Left ventricle myocardium superior (tissue), 1 donor: ENCODE data around the gene INTS13. TPM values are rescaled to one million over a fixed set of nuclear protein-coding genes. Genes with fewer than 3 reads are reported as not detected.
"Not testable (repeated sequence)": the region's sequence is repeated elsewhere in the genome, so short reads cannot be mapped to it uniquely, and the experiment has no call there.

Experiments used
- ATAC-seq: fragments of 200-7000 bp; cut with Tn5 transposase; one replicate; pipeline ENCODE4 v1.9.1; 2020; ENCODE audit warnings: mild to moderate bottlenecking, moderate library complexity
- DNase-seq: peaks from one replicate; pipeline ENCODE4 v3.0.0-alpha.2; 2020
- intact Hi-C: fragments of 100-400 bp; cut with micrococcal nuclease; formaldehyde crosslinking; loops from one replicate; pipeline ENCODE4 v1.11.0; 2022
- total RNA-seq: library from RNA; stranded (reverse); fragmentation: NEBNext Ultra II Directional; extraction: Animal tissue kit (Norgen Biotek cat#: 25700); gene quantifications from one replicate; pipeline ENCODE4 v1.2.1, GENCODE V29; 2021
- donor health status: DM: no; HTN: yes; CAD: no; lungs with severe emphysema.

Gene INTS13
- total RNA-seq, 1 donor from 2014 or later: 23.9 TPM

GRCh38 chr12:26937443-26937862, 328 bp downstream of the INTS13 start:
- intact Hi-C loops: loop anchor here (10.0 kb wide), 1 partner anchor 77 kb away; the partner anchor contains the start of gene TM7SF3
- DNase-seq (no peak), ATAC-seq (no peak)

GRCh38 chr12:26936559-26937442, 980 bp downstream of the INTS13 start:
- intact Hi-C loops: loop anchor here (10.0 kb wide), 1 partner anchor 78 kb away; the partner anchor contains the start of gene TM7SF3
- ATAC-seq (no peak), DNase-seq (no peak)

- DNase-seq: no peak
- ATAC-seq: no peak
These were observed 2.0 kb downstream of the INTS13 start for GRCh38 chr12:26935636-26936378.

GRCh38 chr12:26929590-26929989, 8.2 kb downstream of the INTS13 start:
- intact Hi-C loops: no loop called here
- ATAC-seq (no peak), DNase-seq (no peak)

More at GRCh38 chr12:26935636-26936378, 2.0 kb downstream of the INTS13 start:
- intact Hi-C loops: loop anchor here (10.0 kb wide), 1 partner anchor 79 kb away; the partner anchor contains the start of gene TM7SF3

GRCh38 chr12:26928661-26929060, 9.1 kb downstream of the INTS13 start:
- ATAC-seq (no peak), DNase-seq (no peak)
- intact Hi-C loops: no loop called here

GRCh38 chr12:26921886-26922285, 15.9 kb downstream of the INTS13 start:
- ATAC-seq (no peak), DNase-seq (no peak)
- intact Hi-C loops: no loop called here

GRCh38 chr12:26919216-26919555, 18.6 kb downstream of the INTS13 start:
- DNase-seq (no peak), ATAC-seq (no peak)
- intact Hi-C loops: no loop called here

- DNase-seq: no peak
- ATAC-seq: no peak
- intact Hi-C loops: no loop called here
These were observed 19.2 kb downstream of the INTS13 start for GRCh38 chr12:26918321-26919215.

GRCh38 chr12:26906704-26907103, 31.1 kb downstream of the INTS13 start:
- DNase-seq (no peak), ATAC-seq (no peak)
- intact Hi-C loops: no loop called here

- ATAC-seq: no peak
- intact Hi-C loops: no loop called here
- DNase-seq: no peak
These were observed 31.8 kb downstream of the INTS13 start for GRCh38 chr12:26906024-26906423.

GRCh38 chr12:26903396-26903795, 34.4 kb downstream of the INTS13 start:
- DNase-seq, intact Hi-C loops, ATAC-seq: not testable (repeated sequence)

GRCh38 chr12:26896913-26897312, 40.9 kb downstream of the INTS13 start:
- intact Hi-C loops: no loop called here
- no peak for ATAC-seq
- DNase-seq: no peak

- no peak for DNase-seq
- intact Hi-C loops: no loop called here
- ATAC-seq: no peak
These were observed 42.1 kb downstream of the INTS13 start for GRCh38 chr12:26895672-26896071.

- intact Hi-C loops: no loop called here
- ATAC-seq (no peak), DNase-seq (no peak)
These were observed 46.1 kb downstream of the INTS13 start for GRCh38 chr12:26891704-26892103.

GRCh38 chr12:26890784-26891183, 47.0 kb downstream of the INTS13 start:
- ATAC-seq: no peak
- intact Hi-C loops: no loop called here
- no peak for DNase-seq

- DNase-seq (peak; percentile 70), ATAC-seq (peak; percentile 96)
- intact Hi-C loops: loop anchor here (5.0 kb wide), 1 partner anchor 33 kb away; no protein-coding TSS in a partner anchor
These were observed 52.8 kb downstream of the INTS13 start for GRCh38 chr12:26884765-26885576.

- intact Hi-C loops: no loop called here
- DNase-seq (no peak), ATAC-seq (no peak)
These were observed 57.2 kb downstream of the INTS13 start for GRCh38 chr12:26880625-26881024.

GRCh38 chr12:26878661-26879119, 59.1 kb downstream of the INTS13 start:
- intact Hi-C loops: no loop called here
- ATAC-seq (peak; percentile 97), DNase-seq (peak; percentile 89)
